ENCODE data around the gene ZBTB7C.

Gene ZBTB7C

GRCh38 chr18:48113691-48114090, 295.5 kb downstream of the ZBTB7C start:
- H3K27me3 ChIP-seq (ENCODE audit: insufficient read depth, low read length): peaks cover 6% of the 10 kb centered on the region
- no peaks in the 10 kb centered on the region for H3K9me3 ChIP-seq (ENCODE audit: low read length)
- H2AFZ ChIP-seq (ENCODE audit: low read depth, low read length): no peak overlapping the region
- H3K4me3 ChIP-seq (ENCODE audit: low read length): no peak overlapping the region
- no peaks in the 10 kb centered on the region for H3K4me1 ChIP-seq (ENCODE audit: insufficient read depth, low read length)
- no peaks in the 10 kb centered on the region for H3K36me3 ChIP-seq (ENCODE audit: insufficient read depth, low read length)

- no peaks in the 10 kb centered on the region for H3K36me3 ChIP-seq (ENCODE audit: insufficient read depth, low read length)
- no peaks in the 10 kb centered on the region for H3K4me1 ChIP-seq (ENCODE audit: insufficient read depth, low read length)
- no peaks in the 10 kb centered on the region for H3K9me3 ChIP-seq (ENCODE audit: low read length)
- H3K4me3 ChIP-seq (ENCODE audit: low read length): no peak overlapping the region
- no peak overlapping the region for H2AFZ ChIP-seq (ENCODE audit: low read depth, low read length)
- H3K27me3 ChIP-seq (ENCODE audit: insufficient read depth, low read length): peaks cover 10% of the 10 kb centered on the region
Observed at GRCh38 chr18:48111587-48111986, 297.6 kb downstream of the ZBTB7C start.

GRCh38 chr18:48110797-48111196, 298.4 kb downstream of the ZBTB7C start:
- Histone ChIP-seq H3K27me3 (ENCODE audit: insufficient read depth, low read length) (peaks cover 12% of the 10 kb centered on the region), H3K4me1 (ENCODE audit: insufficient read depth, low read length) (no peaks in the 10 kb centered on the region), H3K9me3 (ENCODE audit: low read length) (no peaks in the 10 kb centered on the region), H3K4me3 (ENCODE audit: low read length) (no peak overlapping the region), H2AFZ (ENCODE audit: low read depth, low read length) (no peak overlapping the region), H3K36me3 (ENCODE audit: insufficient read depth, low read length) (no peaks in the 10 kb centered on the region)

GRCh38 chr18:48109961-48110493, 299.2 kb downstream of the ZBTB7C start:
- Histone ChIP-seq H3K9me3 (ENCODE audit: low read length) (no peaks in the 10 kb centered on the region), H3K36me3 (ENCODE audit: insufficient read depth, low read length) (no peaks in the 10 kb centered on the region), H3K4me3 (ENCODE audit: low read length) (no peak overlapping the region), H3K4me1 (ENCODE audit: insufficient read depth, low read length) (no peaks in the 10 kb centered on the region), H2AFZ (ENCODE audit: low read depth, low read length) (no peak overlapping the region), H3K27me3 (ENCODE audit: insufficient read depth, low read length) (peaks cover 15% of the 10 kb centered on the region)

- peaks cover 21% of the 10 kb centered on the region for H3K27me3 ChIP-seq (ENCODE audit: insufficient read depth, low read length)
- H3K4me3 ChIP-seq (ENCODE audit: low read length): no peak overlapping the region
- no peaks in the 10 kb centered on the region for H3K9me3 ChIP-seq (ENCODE audit: low read length)
Observed at GRCh38 chr18:48108136-48108535, 301.0 kb downstream of the ZBTB7C start.

GRCh38 chr18:48106976-48107781, 302.0 kb downstream of the ZBTB7C start:
- no peaks in the 10 kb centered on the region for H3K4me1 ChIP-seq (ENCODE audit: insufficient read depth, low read length)
- no peak overlapping the region for H2AFZ ChIP-seq (ENCODE audit: low read depth, low read length)
- H3K36me3 ChIP-seq (ENCODE audit: insufficient read depth, low read length): no peaks in the 10 kb centered on the region
- H3K27me3 ChIP-seq (ENCODE audit: insufficient read depth, low read length): peaks cover 21% of the 10 kb centered on the region
- no peaks in the 10 kb centered on the region for H3K9me3 ChIP-seq (ENCODE audit: low read length)
- H3K4me3 ChIP-seq (ENCODE audit: low read length): no peak overlapping the region

More at GRCh38 chr18:48108136-48108535, 301.0 kb downstream of the ZBTB7C start:
- Histone ChIP-seq H3K36me3 (ENCODE audit: insufficient read depth, low read length) (no peaks in the 10 kb centered on the region), H2AFZ (ENCODE audit: low read depth, low read length) (no peak overlapping the region), H3K4me1 (ENCODE audit: insufficient read depth, low read length) (no peaks in the 10 kb centered on the region)

- Histone ChIP-seq H3K36me3 (ENCODE audit: insufficient read depth, low read length) (no peaks in the 10 kb centered on the region), H2AFZ (ENCODE audit: low read depth, low read length) (no peak overlapping the region), H3K27me3 (ENCODE audit: insufficient read depth, low read length) (peaks cover 21% of the 10 kb centered on the region), H3K9me3 (ENCODE audit: low read length) (no peaks in the 10 kb centered on the region), H3K4me1 (ENCODE audit: insufficient read depth, low read length) (no peaks in the 10 kb centered on the region), H3K4me3 (ENCODE audit: low read length) (no peak overlapping the region)
Observed at GRCh38 chr18:48106498-48106897, 302.7 kb downstream of the ZBTB7C start.

- Histone ChIP-seq H3K36me3 (ENCODE audit: insufficient read depth, low read length) (no peaks in the 10 kb centered on the region), H3K27me3 (ENCODE audit: insufficient read depth, low read length) (peaks cover 25% of the 10 kb centered on the region), H2AFZ (ENCODE audit: low read depth, low read length) (no peak overlapping the region), H3K4me3 (ENCODE audit: low read length) (no peak overlapping the region), H3K4me1 (ENCODE audit: insufficient read depth, low read length) (no peaks in the 10 kb centered on the region), H3K9me3 (ENCODE audit: low read length) (no peaks in the 10 kb centered on the region)
Observed at GRCh38 chr18:48105317-48105716, 303.9 kb downstream of the ZBTB7C start.

- H2AFZ ChIP-seq (ENCODE audit: low read depth, low read length): no peak overlapping the region
- H3K27me3 ChIP-seq (ENCODE audit: insufficient read depth, low read length): peaks cover 26% of the 10 kb centered on the region
- no peaks in the 10 kb centered on the region for H3K4me1 ChIP-seq (ENCODE audit: insufficient read depth, low read length)
- no peaks in the 10 kb centered on the region for H3K9me3 ChIP-seq (ENCODE audit: low read length)
- H3K4me3 ChIP-seq (ENCODE audit: low read length): no peak overlapping the region
- H3K36me3 ChIP-seq (ENCODE audit: insufficient read depth, low read length): no peaks in the 10 kb centered on the region
Observed at GRCh38 chr18:48104705-48105104, 304.5 kb downstream of the ZBTB7C start.

- no peaks in the 10 kb centered on the region for H3K36me3 ChIP-seq (ENCODE audit: insufficient read depth, low read length)
- H2AFZ ChIP-seq (ENCODE audit: low read depth, low read length): no peak overlapping the region
- H3K4me1 ChIP-seq (ENCODE audit: insufficient read depth, low read length): no peaks in the 10 kb centered on the region
- no peaks in the 10 kb centered on the region for H3K9me3 ChIP-seq (ENCODE audit: low read length)
- peaks cover 21% of the 10 kb centered on the region for H3K27me3 ChIP-seq (ENCODE audit: insufficient read depth, low read length)
- no peak overlapping the region for H3K4me3 ChIP-seq (ENCODE audit: low read length)
Observed at GRCh38 chr18:48100651-48101165, 308.5 kb downstream of the ZBTB7C start.

- Histone ChIP-seq H2AFZ (ENCODE audit: low read depth, low read length) (no peak overlapping the region), H3K9me3 (ENCODE audit: low read length) (no peaks in the 10 kb centered on the region), H3K4me3 (ENCODE audit: low read length) (no peak overlapping the region), H3K27me3 (ENCODE audit: insufficient read depth, low read length) (peaks cover 20% of the 10 kb centered on the region), H3K4me1 (ENCODE audit: insufficient read depth, low read length) (no peaks in the 10 kb centered on the region), H3K36me3 (ENCODE audit: insufficient read depth, low read length) (no peaks in the 10 kb centered on the region)
Observed at GRCh38 chr18:48100165-48100575, 309.0 kb downstream of the ZBTB7C start.

- H2AFZ ChIP-seq (ENCODE audit: low read depth, low read length): no peak overlapping the region
- H3K27me3 ChIP-seq (ENCODE audit: insufficient read depth, low read length): peaks cover 18% of the 10 kb centered on the region
- no peaks in the 10 kb centered on the region for H3K4me1 ChIP-seq (ENCODE audit: insufficient read depth, low read length)
- H3K9me3 ChIP-seq (ENCODE audit: low read length): no peaks in the 10 kb centered on the region
- no peak overlapping the region for H3K4me3 ChIP-seq (ENCODE audit: low read length)
- H3K36me3 ChIP-seq (ENCODE audit: insufficient read depth, low read length): no peaks in the 10 kb centered on the region
Observed at GRCh38 chr18:48099481-48100164, 309.6 kb downstream of the ZBTB7C start.

GRCh38 chr18:48098538-48098937, 310.6 kb downstream of the ZBTB7C start:
- Histone ChIP-seq H3K36me3 (ENCODE audit: insufficient read depth, low read length) (no peaks in the 10 kb centered on the region), H3K4me3 (ENCODE audit: low read length) (no peak overlapping the region), H3K4me1 (ENCODE audit: insufficient read depth, low read length) (no peaks in the 10 kb centered on the region), H3K27me3 (ENCODE audit: insufficient read depth, low read length) (peaks cover 13% of the 10 kb centered on the region), H2AFZ (ENCODE audit: low read depth, low read length) (no peak overlapping the region), H3K9me3 (ENCODE audit: low read length) (no peaks in the 10 kb centered on the region)
